Glomerular endothelial cell (primary cell): ENCODE data around the gene RAPGEF2. TPM values are rescaled to one million over a fixed set of nuclear protein-coding genes. Genes with fewer than 3 reads are reported as not detected.
A peak's percentile ranks its signal among the peaks of the same experiment; 100 is the strongest.

Experiments used
- DNase-seq: peaks from one replicate; pipeline ENCODE4 v3.0.0-alpha.2; 2011; ENCODE audit warnings: low read depth, low spot score; ENCODE audit errors: extremely low read depth
- total RNA-seq: library from RNA; depleted of rRNA; stranded (reverse); fragments of >200 nt; gene quantifications from 2 replicates; pipeline ENCODE4 v1.2.3, GENCODE V29; 2015

The RAPGEF2 gene
- total RNA-seq, 1 donor from 2014 or later = 57.3 TPM

GRCh38 chr4:159390648-159391047, 287.8 kb downstream of the RAPGEF2 start:
- DNase-seq = peak; percentile 95

DNA sequence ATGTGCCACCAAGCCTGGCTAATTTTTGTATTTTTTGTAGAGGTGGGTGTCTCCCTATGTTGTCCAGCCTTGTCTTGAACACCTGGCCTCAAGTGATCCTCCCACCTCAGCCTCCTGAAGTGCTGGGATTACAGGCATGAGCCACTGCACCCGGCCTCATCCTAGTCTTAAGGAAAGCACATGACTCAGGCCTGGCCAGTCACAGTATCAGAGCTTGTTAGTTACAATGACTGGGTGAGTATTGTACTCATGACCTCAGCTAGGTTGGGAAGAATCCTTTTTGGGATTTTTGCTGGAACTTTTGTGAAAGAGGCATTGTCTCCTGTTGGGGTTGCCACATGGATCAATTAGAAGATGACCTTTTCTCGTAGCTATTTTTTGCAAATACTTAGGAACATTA, 292.8 kb downstream of the RAPGEF2 start:
- no peak for DNase-seq

GRCh38 chr4:159396151-159396550, 293.3 kb downstream of the RAPGEF2 start:
- no peak for DNase-seq

- peak; percentile 63 for DNase-seq
These were observed 295.4 kb downstream of the RAPGEF2 start for GRCh38 chr4:159398236-159398638.

GRCh38 chr4:159400558-159401225, 297.8 kb downstream of the RAPGEF2 start:
- DNase-seq = no peak

- DNase-seq = no peak
These were observed 298.4 kb downstream of the RAPGEF2 start for GRCh38 chr4:159401226-159401712.

- peak; percentile 81 for DNase-seq
These were observed 299.0 kb downstream of the RAPGEF2 start for GRCh38 chr4:159401791-159402380.
